ENCODE measurements around the gene COL6A5. TPM values are rescaled to one million over a fixed set of nuclear protein-coding genes. Genes with fewer than 3 reads are reported as not detected.

Gene COL6A5
- total and polyA plus RNA-seq, 12 donors, result 0.11 TPM; not detected in 10

DNA sequence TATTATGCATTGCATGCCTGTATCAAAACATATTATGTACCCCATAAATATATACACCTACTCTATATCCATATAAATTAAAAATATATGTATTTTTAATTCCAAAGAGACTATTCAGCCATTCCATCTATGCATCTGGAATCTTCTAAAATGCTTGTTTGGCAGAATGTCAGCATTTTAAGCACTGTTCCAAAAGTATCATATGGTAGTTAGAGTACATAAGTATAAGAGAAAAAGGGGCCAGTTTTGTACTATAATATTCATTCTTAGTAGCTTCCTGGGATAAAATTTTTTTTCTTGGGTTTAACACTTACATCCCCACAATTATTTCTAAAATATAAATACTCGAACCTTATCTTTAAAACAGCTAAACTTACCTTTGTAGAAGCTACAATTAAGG lies 111.1 kb downstream of the COL6A5 start:
- H3K9me3 ChIP-seq (replicated peaks in 1 of 3), result no peaks in the 10 kb centered on the region
- DNase-seq, result no peak
- TF ChIP-seq, protein P1, sequence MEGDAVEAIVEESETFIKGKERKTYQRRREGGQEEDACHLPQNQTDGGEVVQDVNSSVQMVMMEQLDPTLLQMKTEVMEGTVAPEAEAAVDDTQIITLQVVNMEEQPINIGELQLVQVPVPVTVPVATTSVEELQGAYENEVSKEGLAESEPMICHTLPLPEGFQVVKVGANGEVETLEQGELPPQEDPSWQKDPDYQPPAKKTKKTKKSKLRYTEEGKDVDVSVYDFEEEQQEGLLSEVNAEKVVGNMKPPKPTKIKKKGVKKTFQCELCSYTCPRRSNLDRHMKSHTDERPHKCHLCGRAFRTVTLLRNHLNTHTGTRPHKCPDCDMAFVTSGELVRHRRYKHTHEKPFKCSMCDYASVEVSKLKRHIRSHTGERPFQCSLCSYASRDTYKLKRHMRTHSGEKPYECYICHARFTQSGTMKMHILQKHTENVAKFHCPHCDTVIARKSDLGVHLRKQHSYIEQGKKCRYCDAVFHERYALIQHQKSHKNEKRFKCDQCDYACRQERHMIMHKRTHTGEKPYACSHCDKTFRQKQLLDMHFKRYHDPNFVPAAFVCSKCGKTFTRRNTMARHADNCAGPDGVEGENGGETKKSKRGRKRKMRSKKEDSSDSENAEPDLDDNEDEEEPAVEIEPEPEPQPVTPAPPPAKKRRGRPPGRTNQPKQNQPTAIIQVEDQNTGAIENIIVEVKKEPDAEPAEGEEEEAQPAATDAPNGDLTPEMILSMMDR (IDR thresholded peaks at IDR 0.05), result no peak
- TF ChIP-seq POLR2A (IDR thresholded peaks at IDR 0.05), result no peak
- 33 to 52% (median 40%) methylated on average over 1 of the region's 1 CpG for WGBS, 4 donors
- no peak overlapping the region for H3K4me3 ChIP-seq
- no peaks in the 10 kb centered on the region for H3K36me3 ChIP-seq (replicated peaks in 1 of 2)
- H3K27me3 ChIP-seq, result no peaks in the 10 kb centered on the region
- H3K27ac ChIP-seq, result no peak overlapping the region
- no peaks in the 10 kb centered on the region for H3K4me1 ChIP-seq (replicated peaks in 1 of 2)
- intact Hi-C loops (cut with DNase I), result no loop called here

DNA sequence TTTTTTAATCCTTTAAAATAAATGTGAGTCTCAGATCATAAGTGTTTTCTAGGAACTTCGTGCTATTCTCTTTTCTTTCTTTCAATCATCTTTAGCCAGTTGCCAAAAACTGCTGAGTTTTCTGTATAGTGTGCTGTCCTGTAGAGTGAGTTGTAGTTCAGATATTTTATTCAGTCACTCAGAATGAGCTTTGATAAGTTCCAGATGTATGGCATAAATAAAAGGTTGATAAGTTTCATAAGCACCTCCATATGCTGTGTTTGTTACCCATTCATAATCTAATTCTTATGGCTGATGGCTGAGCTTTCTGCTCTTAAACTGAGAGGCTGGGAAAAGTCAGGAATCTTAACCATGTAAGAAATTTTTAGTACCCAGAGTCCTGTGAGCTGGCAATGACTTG lies 112.2 kb downstream of the COL6A5 start:
- Histone ChIP-seq H3K27me3 (no peaks in the 10 kb centered on the region), H3K36me3 (replicated peaks in 1 of 2) (no peaks in the 10 kb centered on the region), H3K27ac (no peak overlapping the region), H3K9me3 (replicated peaks in 1 of 3) (no peaks in the 10 kb centered on the region), H3K4me1 (replicated peaks in 1 of 2) (no peaks in the 10 kb centered on the region), H3K4me3 (no peak overlapping the region)
- 64 to 68% (median 67%) methylated on average over 1 of the region's 1 CpG for WGBS, 4 donors
- TF ChIP-seq, protein P1 (IDR thresholded peaks at IDR 0.05), result no peak
- TF ChIP-seq POLR2A (IDR thresholded peaks at IDR 0.05), result no peak
- no peak for DNase-seq
- intact Hi-C loops (cut with DNase I), result no loop called here

DNA sequence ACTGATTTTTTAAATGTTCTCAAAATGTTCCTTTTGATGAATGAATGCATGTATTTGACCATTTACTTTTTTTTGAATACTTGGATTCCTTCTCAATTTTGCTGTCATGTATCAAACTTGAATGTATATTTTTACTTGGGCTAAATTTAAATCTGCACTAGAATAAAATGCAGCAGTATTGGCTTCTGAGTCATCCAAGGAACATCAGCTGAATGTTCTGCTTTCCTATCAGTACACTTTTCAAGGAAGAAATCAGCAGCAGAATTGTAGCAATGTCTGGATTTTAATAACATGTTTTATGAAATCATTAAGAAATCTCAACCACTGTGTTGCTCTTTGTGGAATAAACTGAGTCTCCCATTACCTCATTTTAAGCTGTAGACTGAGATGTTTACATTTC lies 114.5 kb downstream of the COL6A5 start:
- H3K36me3 ChIP-seq (replicated peaks in 1 of 2), result no peaks in the 10 kb centered on the region
- no peaks in the 10 kb centered on the region for H3K9me3 ChIP-seq (replicated peaks in 1 of 3)
- no peaks in the 10 kb centered on the region for H3K4me1 ChIP-seq (replicated peaks in 1 of 2)
- H3K27ac ChIP-seq, result no peak overlapping the region
- H3K4me3 ChIP-seq, result no peak overlapping the region
- TF ChIP-seq POLR2A (IDR thresholded peaks at IDR 0.05), result no peak
- TF ChIP-seq, protein P1 (IDR thresholded peaks at IDR 0.05), result no peak
- no peak for DNase-seq
- intact Hi-C loops (cut with DNase I), result no loop called here
- H3K27me3 ChIP-seq, result no peaks in the 10 kb centered on the region

DNA sequence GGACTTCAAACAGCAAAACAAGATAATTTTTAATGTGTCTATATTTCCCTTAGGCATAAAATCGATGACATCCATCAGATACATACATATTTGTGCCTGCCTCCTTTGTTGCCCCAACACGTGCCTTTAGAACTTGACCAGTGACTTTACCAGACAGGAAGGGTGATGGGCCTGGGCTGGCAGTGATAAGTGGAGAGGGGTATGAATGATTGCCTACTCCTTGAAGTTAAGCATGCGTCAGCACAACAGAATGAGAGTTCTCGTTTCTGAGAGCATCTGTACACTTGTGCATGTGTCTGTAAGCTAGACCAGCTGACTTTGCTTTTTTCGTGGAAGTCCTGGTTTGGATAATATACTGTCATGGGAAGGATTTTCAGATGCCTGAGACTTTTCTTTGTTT lies 116.6 kb downstream of the COL6A5 start:
- DNase-seq, result no peak
- Histone ChIP-seq H3K4me1 (replicated peaks in 1 of 2) (no peaks in the 10 kb centered on the region), H3K27me3 (no peaks in the 10 kb centered on the region), H3K27ac (no peak overlapping the region), H3K9me3 (replicated peaks in 1 of 3) (no peaks in the 10 kb centered on the region), H3K36me3 (replicated peaks in 1 of 2) (no peaks in the 10 kb centered on the region), H3K4me3 (no peak overlapping the region)
- no peak for TF ChIP-seq POLR2A (IDR thresholded peaks at IDR 0.05)
- TF ChIP-seq, protein P1 (IDR thresholded peaks at IDR 0.05), result no peak
- intact Hi-C loops (cut with DNase I), result no loop called here
- 53 to 83% (median 65%) methylated on average over 4 to 5 of the region's 5 CpGs for WGBS, 4 donors

All from adrenal gland (tissue), 12 donors.